Lung (tissue), 12 donors: ENCODE results near the gene XYLB. TPM values are rescaled to one million over a fixed set of nuclear protein-coding genes. Genes with fewer than 3 reads are reported as not detected.
"Not testable (repeated sequence)": the region's sequence is repeated elsewhere in the genome, so short reads cannot be mapped to it uniquely, and the experiment has no call there.

Experiments used
- ATAC-seq: fragments of 200-7000 bp; cut with Tn5 transposase; one replicate; pipeline ENCODE4 v1.9.1; 2020; ENCODE audit warnings: moderate number of reproducible peaks; ENCODE audit not compliant: insufficient read depth, low FRiP score
- DNase-seq, 3 donors: peaks; one replicate each; pipeline ENCODE4 v3.0.0-alpha.2; 2013 to 2017
- H3K27ac ChIP-seq, 2 donors: one replicate each; pipeline ENCODE4 v1.5.1; 2013; ENCODE audit warnings: mild to moderate bottlenecking in 2 of 2, moderate library complexity in 2 of 2, control low read depth in 1 of 2, inconsistent platforms in 1 of 2, low read depth in 1 of 2, low read length in 1 of 2
- H3K27me3 ChIP-seq, 3 donors: one replicate each; pipeline ENCODE4 v1.5.1; 2013; ENCODE audit warnings: low read length in 2 of 3; ENCODE audit not compliant: control insufficient read depth in 3 of 3, insufficient read depth in 3 of 3
- H3K36me3 ChIP-seq, 4 donors: one replicate each; pipeline ENCODE4 v1.5.1; 2013; ENCODE audit warnings: low read length in 4 of 4, mild to moderate bottlenecking in 1 of 4, moderate library complexity in 1 of 4; ENCODE audit not compliant: control insufficient read depth in 4 of 4, insufficient read depth in 4 of 4
- H3K4me1 ChIP-seq, 5 donors: one replicate each; pipeline ENCODE4 v1.5.1; 2013; ENCODE audit warnings: low read length in 5 of 5, mild to moderate bottlenecking in 2 of 5, moderate library complexity in 1 of 5; ENCODE audit not compliant: control insufficient read depth in 5 of 5, insufficient read depth in 5 of 5
- H3K4me3 ChIP-seq: one replicate; pipeline ENCODE4 v1.5.1; 2013; ENCODE audit warnings: mild to moderate bottlenecking, control low read depth, moderate library complexity
- H3K9ac ChIP-seq, 2 donors: one replicate each; pipeline ENCODE4 v1.5.1; 2013; ENCODE audit warnings: low read length in 2 of 2, control low read depth in 1 of 2; ENCODE audit not compliant: insufficient read depth in 1 of 2
- H3K9me3 ChIP-seq, 4 donors: one replicate each; pipeline ENCODE4 v1.5.1; 2013; ENCODE audit warnings: low read length in 3 of 4, mild to moderate bottlenecking in 1 of 4, moderate library complexity in 1 of 4; ENCODE audit not compliant: control insufficient read depth in 4 of 4, insufficient read depth in 3 of 4
- CTCF ChIP-seq: IDR thresholded peaks from 2 replicates; pipeline ENCODE4 v1.5.1; 2012; ENCODE audit warnings: mild to moderate bottlenecking; ENCODE audit errors: control extremely low read depth, extremely low read depth
- WGBS, 2 donors: extraction: QIAGEN DNeasy Blood & Tissue Kit; methylation state at CpG; one replicate each; pipeline ENCODE4 v1.1.7; 2013; 5-methylcytosine and 5-hydroxymethylcytosine counted together
- polyA plus RNA-seq, 2 donors: library from polyadenylated mRNA; stranded (reverse); fragments of 200-250 nt; gene quantifications; one replicate each; pipeline ENCODE4 v1.2.1, GENCODE V29; 2013
- total RNA-seq, 2 donors: library from RNA; depleted of rRNA in 1 of 2; stranded (reverse); fragments of >200 nt in 1 of 2; gene quantifications; one replicate each; pipeline ENCODE4 v1.2.1, GENCODE V29; 2014 to 2021
- donor health status: control.
- donor health status: control.
- donor health status: Bipolar disorder and iron deficiency.
- donor health status: healthy.
- donor health status: DM: yes; HTN: yes; CAD: no.

The XYLB gene
- total and polyA plus RNA-seq, 4 donors: 0.89 to 5.8 (median 3.2) TPM

GRCh38 chr3:38318766-38319671 is 27.6 kb upstream of the XYLB start:
- WGBS, 2 donors: 93 to 96% methylated on average over 8 of the region's 8 CpGs
- DNase-seq (no peak), ATAC-seq (no peak)
- Histone ChIP-seq H3K9ac (no peak overlapping the region), H3K9me3 (no peaks in the 10 kb centered on the region), H3K4me1 (no peaks in the 10 kb centered on the region), H3K27ac (no peak overlapping the region), H3K27me3 (no peaks in the 10 kb centered on the region), H3K4me3 (no peak overlapping the region), H3K36me3 (no peaks in the 10 kb centered on the region)
- TF ChIP-seq CTCF: no peak

GRCh38 chr3:38320638-38321037 is 25.9 kb upstream of the XYLB start:
- WGBS, 2 donors: 87 to 89% methylated on average over 4 of the region's 4 CpGs
- not testable (repeated sequence) for H3K36me3 ChIP-seq, H3K4me1 ChIP-seq, H3K4me3 ChIP-seq, ATAC-seq, H3K27ac ChIP-seq, H3K27me3 ChIP-seq, H3K9ac ChIP-seq, DNase-seq, H3K9me3 ChIP-seq

GRCh38 chr3:38323060-38323459 is 23.5 kb upstream of the XYLB start:
- 94 to 97% methylated on average over 1 of the region's 1 CpG for WGBS, 2 donors

More at GRCh38 chr3:38323060-38323459, 23.5 kb upstream of the XYLB start:
- no peak for TF ChIP-seq CTCF
- ATAC-seq: no peak
- Histone ChIP-seq H3K27me3 (no peaks in the 10 kb centered on the region), H3K36me3 (no peaks in the 10 kb centered on the region), H3K4me1 (no peaks in the 10 kb centered on the region), H3K4me3 (no peak overlapping the region), H3K9ac (no peak overlapping the region), H3K9me3 (peaks cover 0 to 2% (median 0%) of the 10 kb centered on the region in 4 donors), H3K27ac (no peak overlapping the region)
- no peak for DNase-seq
